Tibial nerve (tissue), 4 donors: Measurements from ENCODE around the gene ZDHHC24.

Experiments used
- EP300 ChIP-seq, 2 donors: sonication (generic); formaldehyde crosslinking; IDR thresholded peaks; one replicate each; pipeline ENCODE4 v1.6.1; 2017; ENCODE audit warnings: antibody characterized with exemption in 2 of 2, mild to moderate bottlenecking in 1 of 2
- POLR2A ChIP-seq, 2 donors: fragments of 450-650 bp; IDR thresholded peaks; one replicate each; pipeline ENCODE4 v1.6.1; 2017; ENCODE audit warnings: antibody characterized with exemption in 2 of 2, mild to moderate bottlenecking in 2 of 2, moderate library complexity in 2 of 2
- TF ChIP-seq, protein P1 (sequence below), 5 experiments: fragments of 200-600 bp in 3 of 5; fragments of 450-650 bp in 2 of 5; sonication (generic) in 3 of 5; IDR thresholded peaks; one replicate each; pipeline ENCODE4 v1.5.1; 2016 to 2019; ENCODE audit warnings: antibody characterized with exemption in 5 of 5, mild to moderate bottlenecking in 3 of 5, moderate library complexity in 2 of 5

DNA sequence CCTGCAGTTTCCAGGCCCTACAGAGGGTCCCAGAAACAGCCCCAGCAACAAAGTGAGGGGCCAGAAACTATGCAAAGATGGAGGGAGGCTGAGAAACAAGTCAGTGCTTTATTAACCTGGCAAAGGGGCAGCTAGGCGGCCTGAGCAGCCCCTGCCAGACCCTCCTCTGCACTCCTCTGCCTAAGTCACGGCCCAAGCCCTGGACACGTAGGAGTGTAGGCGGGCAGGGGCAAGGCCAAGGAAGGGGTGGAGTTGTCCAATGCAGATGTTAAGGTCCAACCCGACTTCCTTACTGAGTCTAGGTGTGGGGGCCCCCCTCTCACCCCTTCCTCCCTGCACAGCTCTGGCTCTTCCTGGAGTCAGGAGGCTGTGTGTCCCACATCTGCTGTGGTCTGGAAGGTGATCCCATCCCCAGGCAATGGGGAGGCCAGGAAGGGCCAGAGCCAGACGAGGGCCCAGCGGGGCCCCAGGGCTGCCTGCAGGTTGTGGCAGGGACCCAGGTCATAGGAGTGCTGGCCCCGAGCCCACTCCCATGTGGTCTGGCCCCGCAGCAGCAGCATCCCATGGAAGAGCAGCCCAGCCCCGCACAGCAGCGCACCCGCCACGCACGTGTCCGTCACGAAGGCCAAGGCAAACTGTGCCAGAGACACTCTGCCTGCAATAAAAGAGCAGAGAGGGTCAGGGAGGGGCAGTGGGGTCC lies 6.5 kb downstream of the ZDHHC24 start:
- TF ChIP-seq, protein P1, sequence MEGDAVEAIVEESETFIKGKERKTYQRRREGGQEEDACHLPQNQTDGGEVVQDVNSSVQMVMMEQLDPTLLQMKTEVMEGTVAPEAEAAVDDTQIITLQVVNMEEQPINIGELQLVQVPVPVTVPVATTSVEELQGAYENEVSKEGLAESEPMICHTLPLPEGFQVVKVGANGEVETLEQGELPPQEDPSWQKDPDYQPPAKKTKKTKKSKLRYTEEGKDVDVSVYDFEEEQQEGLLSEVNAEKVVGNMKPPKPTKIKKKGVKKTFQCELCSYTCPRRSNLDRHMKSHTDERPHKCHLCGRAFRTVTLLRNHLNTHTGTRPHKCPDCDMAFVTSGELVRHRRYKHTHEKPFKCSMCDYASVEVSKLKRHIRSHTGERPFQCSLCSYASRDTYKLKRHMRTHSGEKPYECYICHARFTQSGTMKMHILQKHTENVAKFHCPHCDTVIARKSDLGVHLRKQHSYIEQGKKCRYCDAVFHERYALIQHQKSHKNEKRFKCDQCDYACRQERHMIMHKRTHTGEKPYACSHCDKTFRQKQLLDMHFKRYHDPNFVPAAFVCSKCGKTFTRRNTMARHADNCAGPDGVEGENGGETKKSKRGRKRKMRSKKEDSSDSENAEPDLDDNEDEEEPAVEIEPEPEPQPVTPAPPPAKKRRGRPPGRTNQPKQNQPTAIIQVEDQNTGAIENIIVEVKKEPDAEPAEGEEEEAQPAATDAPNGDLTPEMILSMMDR (IDR thresholded peaks at IDR 0.05) = no peak
- no peak for TF ChIP-seq EP300 (IDR thresholded peaks at IDR 0.05)
- TF ChIP-seq POLR2A (IDR thresholded peaks at IDR 0.05) = no peak
